ENCODE results near the gene METTL13.

GRCh38 chr1:171763764-171764163 is 17.7 kb upstream of the METTL13 start:
- TF ChIP-seq GATA3 (IDR thresholded peaks at IDR 0.05; ENCODE audit: low read depth, low read length) (no peak), GATA2 (IDR thresholded peaks at IDR 0.05; ENCODE audit: low read depth, low read length) (no peak)

Measured in SH-SY5Y (cell line).